Mesenteric fat pad (tissue), 1 donor: ENCODE measurements around the gene TIMP2. TPM values are rescaled to one million over a fixed set of nuclear protein-coding genes. Genes with fewer than 3 reads are reported as not detected.
"Not testable (repeated sequence)": the region's sequence is repeated elsewhere in the genome, so short reads cannot be mapped to it uniquely, and the experiment has no call there.

ENCODE experiments used
- DNase-seq: peaks from one replicate; pipeline ENCODE4 v3.0.0-alpha.2; 2020; ENCODE audit warnings: low spot score
- total RNA-seq: library from RNA; stranded (reverse); fragmentation: NEBNext Ultra II Directional; extraction: Animal tissue kit (Norgen Biotek cat#: 25700); gene quantifications from one replicate; pipeline ENCODE4 v1.2.1, GENCODE V29; 2021
- donor health status: DM: yes; HTN: yes; CAD: no.

The TIMP2 gene
- total RNA-seq, 1 donor from 2014 or later, result 351 TPM

- no peak for DNase-seq
Measured at GRCh38 chr17:78957128-78957527, 31.9 kb upstream of the TIMP2 start.

GRCh38 chr17:78956254-78956653, 31.1 kb upstream of the TIMP2 start:
- no peak for DNase-seq

GRCh38 chr17:78954684-78955083, 29.5 kb upstream of the TIMP2 start:
- DNase-seq, result no peak

- no peak for DNase-seq
Measured at GRCh38 chr17:78953356-78954350, 28.5 kb upstream of the TIMP2 start.

- DNase-seq, result no peak
Measured at GRCh38 chr17:78952706-78953105, 27.5 kb upstream of the TIMP2 start.

GRCh38 chr17:78951967-78952551, 26.9 kb upstream of the TIMP2 start:
- DNase-seq, result no peak

GRCh38 chr17:78950870-78951269, 25.7 kb upstream of the TIMP2 start:
- no peak for DNase-seq

GRCh38 chr17:78947235-78948149, 22.3 kb upstream of the TIMP2 start:
- DNase-seq, result no peak

GRCh38 chr17:78946631-78947030, 21.4 kb upstream of the TIMP2 start:
- DNase-seq, result no peak

GRCh38 chr17:78946131-78946530, 20.9 kb upstream of the TIMP2 start:
- DNase-seq, result no peak

GRCh38 chr17:78945455-78945854, 20.3 kb upstream of the TIMP2 start:
- not testable (repeated sequence) for DNase-seq

- DNase-seq, result no peak
Measured at GRCh38 chr17:78944956-78945355, 19.8 kb upstream of the TIMP2 start.

GRCh38 chr17:78944026-78944425, 18.8 kb upstream of the TIMP2 start:
- DNase-seq, result no peak

- DNase-seq, result no peak
Measured at GRCh38 chr17:78940708-78941107, 15.5 kb upstream of the TIMP2 start.

- DNase-seq, result no peak
Measured at GRCh38 chr17:78940258-78940657, 15.1 kb upstream of the TIMP2 start.

- no peak for DNase-seq
Measured at GRCh38 chr17:78939615-78940014, 14.4 kb upstream of the TIMP2 start.

- no peak for DNase-seq
Measured at GRCh38 chr17:78937561-78937960, 12.4 kb upstream of the TIMP2 start.

GRCh38 chr17:78935419-78936323, 10.5 kb upstream of the TIMP2 start:
- no peak for DNase-seq

GRCh38 chr17:78934681-78935418, 9.7 kb upstream of the TIMP2 start:
- DNase-seq, result no peak
